OCI-LY1 (cell line): ENCODE results near the gene ZNF41.

Experiments used
- H2AFZ ChIP-seq: fragments of 200-600 bp; sonication (generic), shearing (Covaris generic); 2 replicates; pipeline ENCODE4 v1.6.0; 2014; ENCODE audit warnings: antibody characterized with exemption, mild to moderate bottlenecking, low read length
- H3F3A ChIP-seq: fragments of 200-600 bp; sonication (generic), shearing (Covaris generic); 2 replicates; pipeline ENCODE4 v1.6.0; 2014; ENCODE audit warnings: mild to moderate bottlenecking, antibody characterized with exemption, low read length, moderate library complexity; ENCODE audit not compliant: insufficient read depth
- H3K27ac ChIP-seq: fragments of 200-600 bp; sonication (generic); 2 replicates; pipeline ENCODE4 v1.5.1; 2014; ENCODE audit warnings: low read length, mixed run types, mild to moderate bottlenecking, low read depth; ENCODE audit not compliant: poor library complexity, severe bottlenecking
- H3K27me3 ChIP-seq: fragments of 200-600 bp; sonication (generic); 2 replicates; pipeline ENCODE4 v1.6.0; 2014; ENCODE audit warnings: antibody characterized with exemption, mild to moderate bottlenecking, low read length, moderate library complexity; ENCODE audit not compliant: insufficient read depth
- H3K36me3 ChIP-seq: fragments of 200-600 bp; sonication (generic); 2 replicates; pipeline ENCODE4 v1.6.1; 2014; ENCODE audit warnings: mild to moderate bottlenecking, antibody characterized with exemption, low read length, moderate library complexity, mixed read lengths; ENCODE audit not compliant: insufficient read depth
- H3K4me1 ChIP-seq: fragments of 200-600 bp; sonication (generic); 2 replicates; pipeline ENCODE4 v1.5.1; 2014; ENCODE audit warnings: mild to moderate bottlenecking, low read length, moderate library complexity; ENCODE audit not compliant: insufficient read depth, severe bottlenecking
- H3K4me2 ChIP-seq: fragments of 200-600 bp; sonication (generic), shearing (Covaris generic); 2 replicates; pipeline ENCODE4 v1.6.1; 2014; ENCODE audit warnings: low read length
- H3K4me3 ChIP-seq: fragments of 200-600 bp; sonication (generic); 2 replicates; pipeline ENCODE4 v1.5.1; 2014; ENCODE audit warnings: low read length, low read depth, mild to moderate bottlenecking, mixed read lengths; ENCODE audit not compliant: poor library complexity, severe bottlenecking
- H3K79me2 ChIP-seq: fragments of 200-600 bp; shearing (Covaris generic); 2 replicates; pipeline ENCODE4 v1.6.1; 2016; ENCODE audit warnings: mixed run types, low read length, mixed read lengths; ENCODE audit not compliant: insufficient read depth
- H3K9ac ChIP-seq: fragments of 200-600 bp; sonication (generic), shearing (Covaris generic); 2 replicates; pipeline ENCODE4 v1.6.1; 2014; ENCODE audit warnings: mild to moderate bottlenecking, low read length, mixed read lengths
- H3K9me2 ChIP-seq: fragments of 200-600 bp; sonication (generic), shearing (Covaris generic); 2 replicates; pipeline ENCODE4 v1.6.1; 2014; ENCODE audit warnings: low read depth, mild to moderate bottlenecking, low read length, mixed read lengths
- H3K9me3 ChIP-seq: fragments of 200-600 bp; shearing (Covaris generic); 2 replicates; pipeline ENCODE4 v1.6.1; 2014; ENCODE audit warnings: low read length, mixed read lengths
- H4K20me1 ChIP-seq: fragments of 200-600 bp; sonication (generic), shearing (Covaris generic); 2 replicates; pipeline ENCODE4 v1.6.0; 2016; ENCODE audit warnings: mild to moderate bottlenecking, low read length; ENCODE audit not compliant: insufficient read depth
- EZH2 ChIP-seq: fragments of 200-600 bp; sonication (generic), shearing (Covaris generic); IDR thresholded peaks from 2 replicates; pipeline ENCODE4 v1.8.0; 2017; ENCODE audit warnings: borderline replicate concordance, mixed run types, mild to moderate bottlenecking, antibody characterized with exemption, low read length, moderate library complexity, mixed read lengths
- TF ChIP-seq, protein P1 (sequence below): fragments of 200-600 bp; sonication (generic), shearing (Covaris generic); IDR thresholded peaks from 2 replicates; pipeline ENCODE4 v1.5.1; 2017; ENCODE audit warnings: mild to moderate bottlenecking, antibody characterized with exemption, low read length, moderate library complexity, mixed read lengths

Gene ZNF41

DNA sequence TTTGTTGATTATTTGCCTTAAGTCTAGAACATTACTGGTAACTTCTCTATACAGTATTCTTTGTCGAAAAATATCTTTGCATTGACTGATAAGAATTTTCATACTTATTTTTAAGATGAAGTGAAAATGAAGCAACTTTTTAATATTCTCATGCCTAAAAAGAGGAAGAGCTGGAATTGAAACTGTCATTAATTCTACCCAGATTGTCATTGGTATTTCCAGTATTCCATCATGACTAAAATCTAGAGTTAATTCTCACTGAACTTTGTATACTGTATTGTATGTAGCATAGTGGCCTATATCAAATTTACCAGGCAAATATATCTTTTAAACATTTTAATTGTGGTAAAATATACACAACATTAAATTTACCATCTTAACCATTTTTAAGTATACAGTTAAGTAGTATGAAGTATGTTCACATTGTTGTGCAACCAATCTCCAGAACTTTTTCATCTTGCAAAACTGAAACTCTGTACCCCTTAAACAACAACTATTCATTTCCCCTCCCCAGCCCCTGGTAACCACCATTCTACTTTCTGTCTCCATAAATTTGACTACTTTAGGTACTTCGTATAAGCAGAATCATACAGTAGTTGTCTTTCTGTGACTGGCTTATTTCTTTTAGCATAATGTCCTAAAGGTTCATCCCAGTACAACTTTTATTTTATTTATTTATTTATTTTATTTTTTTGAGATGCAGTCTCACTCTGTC is 24.3 kb upstream of the ZNF41 start:
- Histone ChIP-seq H3K9me2 (no peaks in the 10 kb centered on the region), H3F3A (no peaks in the 10 kb centered on the region), H3K36me3 (no peaks in the 10 kb centered on the region), H3K4me3 (no peak overlapping the region), H3K79me2 (no peaks in the 10 kb centered on the region), H2AFZ (no peak overlapping the region), H3K4me2 (no peak overlapping the region), H3K27ac (no peak overlapping the region), H3K27me3 (no peaks in the 10 kb centered on the region), H4K20me1 (no peaks in the 10 kb centered on the region), H3K9me3 (no peaks in the 10 kb centered on the region), H3K9ac (no peak overlapping the region), H3K4me1 (peaks cover 1% of the 10 kb centered on the region)
- no peak for TF ChIP-seq EZH2
- TF ChIP-seq, protein P1, sequence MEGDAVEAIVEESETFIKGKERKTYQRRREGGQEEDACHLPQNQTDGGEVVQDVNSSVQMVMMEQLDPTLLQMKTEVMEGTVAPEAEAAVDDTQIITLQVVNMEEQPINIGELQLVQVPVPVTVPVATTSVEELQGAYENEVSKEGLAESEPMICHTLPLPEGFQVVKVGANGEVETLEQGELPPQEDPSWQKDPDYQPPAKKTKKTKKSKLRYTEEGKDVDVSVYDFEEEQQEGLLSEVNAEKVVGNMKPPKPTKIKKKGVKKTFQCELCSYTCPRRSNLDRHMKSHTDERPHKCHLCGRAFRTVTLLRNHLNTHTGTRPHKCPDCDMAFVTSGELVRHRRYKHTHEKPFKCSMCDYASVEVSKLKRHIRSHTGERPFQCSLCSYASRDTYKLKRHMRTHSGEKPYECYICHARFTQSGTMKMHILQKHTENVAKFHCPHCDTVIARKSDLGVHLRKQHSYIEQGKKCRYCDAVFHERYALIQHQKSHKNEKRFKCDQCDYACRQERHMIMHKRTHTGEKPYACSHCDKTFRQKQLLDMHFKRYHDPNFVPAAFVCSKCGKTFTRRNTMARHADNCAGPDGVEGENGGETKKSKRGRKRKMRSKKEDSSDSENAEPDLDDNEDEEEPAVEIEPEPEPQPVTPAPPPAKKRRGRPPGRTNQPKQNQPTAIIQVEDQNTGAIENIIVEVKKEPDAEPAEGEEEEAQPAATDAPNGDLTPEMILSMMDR: no peak

DNA sequence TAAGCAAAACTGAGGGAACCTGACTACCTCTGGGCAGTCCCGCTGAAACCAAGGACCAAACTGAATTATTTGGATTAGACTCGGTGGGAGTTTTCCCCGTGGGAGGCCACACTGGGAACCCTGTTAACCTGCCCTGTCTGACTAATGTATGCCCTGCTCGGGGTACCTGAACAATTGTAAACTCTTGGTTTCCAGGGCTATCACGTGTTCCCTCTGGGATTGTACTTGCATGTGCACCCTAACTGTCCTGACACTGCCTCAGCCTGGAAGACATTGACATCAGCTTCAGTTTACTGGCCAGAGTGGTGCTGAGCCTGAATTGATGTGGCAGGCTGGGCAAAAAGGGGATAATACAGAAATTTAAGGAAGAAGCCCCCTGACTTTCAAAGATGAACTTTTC is 20.1 kb upstream of the ZNF41 start:
- Histone ChIP-seq H3K4me3 (no peak overlapping the region), H3F3A (no peaks in the 10 kb centered on the region), H2AFZ (no peak overlapping the region), H3K4me2 (no peak overlapping the region), H3K27ac (no peak overlapping the region), H3K27me3 (no peaks in the 10 kb centered on the region), H3K4me1 (no peaks in the 10 kb centered on the region), H4K20me1 (no peaks in the 10 kb centered on the region), H3K36me3 (no peaks in the 10 kb centered on the region), H3K9ac (no peak overlapping the region), H3K9me2 (no peaks in the 10 kb centered on the region), H3K9me3 (no peaks in the 10 kb centered on the region), H3K79me2 (no peaks in the 10 kb centered on the region)
- no peak for TF ChIP-seq EZH2
- TF ChIP-seq, protein P1: no peak

DNA sequence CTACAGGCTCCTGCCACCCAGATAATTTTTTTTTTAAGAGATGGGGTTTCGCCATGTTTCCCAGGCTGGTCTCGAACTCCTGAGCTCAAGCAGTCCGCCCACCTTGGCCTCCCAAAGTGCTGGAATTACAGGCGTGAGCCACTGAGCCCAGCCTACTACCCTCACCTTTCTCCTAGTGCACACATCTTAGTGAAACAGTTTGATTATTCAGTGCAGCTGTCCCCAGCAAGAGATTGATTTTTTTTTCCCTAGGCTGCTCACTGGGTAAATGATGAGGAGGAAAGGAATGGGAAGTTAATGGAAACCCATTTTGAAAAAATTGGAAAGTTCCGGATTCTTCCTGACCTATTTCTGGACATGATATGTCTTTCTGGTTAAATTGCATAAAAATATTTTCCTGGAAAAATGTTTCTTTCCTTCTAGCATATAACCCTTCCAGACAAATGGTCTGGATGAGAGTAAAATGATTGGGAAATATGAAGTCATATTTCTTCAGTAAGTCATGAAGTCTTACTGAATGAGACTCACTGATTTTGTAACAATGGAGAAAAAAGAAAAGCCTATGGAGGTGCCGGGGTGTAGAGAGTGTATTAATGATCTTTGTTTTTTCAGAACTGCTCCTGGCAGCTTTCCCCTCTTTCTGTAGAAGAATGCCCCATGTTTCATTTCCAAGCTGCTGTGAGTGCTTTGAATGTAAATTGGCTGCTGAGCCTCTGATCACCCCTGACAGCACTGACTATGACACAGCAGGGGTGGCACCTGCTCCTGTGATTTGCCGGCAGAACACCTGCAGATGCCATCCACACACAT is 19.5 kb upstream of the ZNF41 start:
- Histone ChIP-seq H3K9me2 (no peaks in the 10 kb centered on the region), H3K4me2 (no peak overlapping the region), H3K79me2 (no peaks in the 10 kb centered on the region), H3K4me3 (no peak overlapping the region), H4K20me1 (no peaks in the 10 kb centered on the region), H3K9ac (no peak overlapping the region), H3K36me3 (no peaks in the 10 kb centered on the region), H3K27ac (no peak overlapping the region), H3F3A (no peaks in the 10 kb centered on the region), H3K9me3 (no peaks in the 10 kb centered on the region), H2AFZ (no peak overlapping the region), H3K4me1 (no peaks in the 10 kb centered on the region), H3K27me3 (no peaks in the 10 kb centered on the region)
- TF ChIP-seq, protein P1: no peak
- TF ChIP-seq EZH2: no peak
